Hepatocyte (in vitro differentiated cells): Measurements from ENCODE around the gene MCTS1.

Source experiments
- EZH2 ChIP-seq: fragments of 200-600 bp; sonication (generic); IDR thresholded peaks from 2 replicates; pipeline ENCODE4 v1.6.1; 2016; ENCODE audit warnings: antibody characterized with exemption, mild to moderate bottlenecking, borderline replicate concordance
- EZH2phosphoT487 ChIP-seq: fragments of 200-600 bp; sonication (generic); IDR thresholded peaks from one replicate; pipeline ENCODE4 v1.6.1; 2018; ENCODE audit warnings: antibody characterized with exemption, mild to moderate bottlenecking, low read depth, moderate library complexity; ENCODE audit not compliant: unreplicated experiment, severe bottlenecking
- TF ChIP-seq, protein P1 (sequence below): fragments of 200-600 bp; sonication (generic); IDR thresholded peaks from 2 replicates; pipeline ENCODE4 v1.5.1; 2016; ENCODE audit warnings: antibody characterized with exemption, mild to moderate bottlenecking; ENCODE audit not compliant: poor library complexity

DNA sequence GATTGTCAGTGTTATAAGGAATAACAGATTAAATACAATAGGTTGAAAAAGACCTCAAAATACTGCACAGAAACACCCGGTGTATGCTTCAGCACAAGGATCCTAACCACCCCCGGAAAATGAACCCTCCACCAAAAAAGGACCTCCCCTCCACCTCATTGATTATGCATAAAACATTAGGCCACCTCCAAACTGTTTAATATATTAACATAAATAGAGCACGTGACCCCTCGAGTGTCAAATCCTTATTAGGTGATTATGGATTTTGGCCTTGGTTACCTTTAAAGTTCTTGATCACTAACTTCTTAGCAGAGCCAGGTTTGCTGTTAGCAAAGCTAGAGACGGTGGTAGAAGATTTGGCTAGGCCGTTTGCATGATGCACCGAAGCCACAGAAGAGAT, 44.1 kb upstream of the MCTS1 start:
- TF ChIP-seq, protein P1, sequence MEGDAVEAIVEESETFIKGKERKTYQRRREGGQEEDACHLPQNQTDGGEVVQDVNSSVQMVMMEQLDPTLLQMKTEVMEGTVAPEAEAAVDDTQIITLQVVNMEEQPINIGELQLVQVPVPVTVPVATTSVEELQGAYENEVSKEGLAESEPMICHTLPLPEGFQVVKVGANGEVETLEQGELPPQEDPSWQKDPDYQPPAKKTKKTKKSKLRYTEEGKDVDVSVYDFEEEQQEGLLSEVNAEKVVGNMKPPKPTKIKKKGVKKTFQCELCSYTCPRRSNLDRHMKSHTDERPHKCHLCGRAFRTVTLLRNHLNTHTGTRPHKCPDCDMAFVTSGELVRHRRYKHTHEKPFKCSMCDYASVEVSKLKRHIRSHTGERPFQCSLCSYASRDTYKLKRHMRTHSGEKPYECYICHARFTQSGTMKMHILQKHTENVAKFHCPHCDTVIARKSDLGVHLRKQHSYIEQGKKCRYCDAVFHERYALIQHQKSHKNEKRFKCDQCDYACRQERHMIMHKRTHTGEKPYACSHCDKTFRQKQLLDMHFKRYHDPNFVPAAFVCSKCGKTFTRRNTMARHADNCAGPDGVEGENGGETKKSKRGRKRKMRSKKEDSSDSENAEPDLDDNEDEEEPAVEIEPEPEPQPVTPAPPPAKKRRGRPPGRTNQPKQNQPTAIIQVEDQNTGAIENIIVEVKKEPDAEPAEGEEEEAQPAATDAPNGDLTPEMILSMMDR: no peak
- TF ChIP-seq EZH2: no peak
- TF ChIP-seq EZH2phosphoT487: no peak
